Omental fat pad (tissue), 4 donors: Measurements from ENCODE around the gene STX7. TPM values are rescaled to one million over a fixed set of nuclear protein-coding genes. Genes with fewer than 3 reads are reported as not detected.

Experiments used
- ATAC-seq: fragments of 150-250 bp; one replicate; pipeline ENCODE4 v1.9.1; 2016; ENCODE audit warnings: mild to moderate bottlenecking, moderate library complexity; ENCODE audit not compliant: low FRiP score
- DNase-seq: peaks from one replicate; pipeline ENCODE4 v3.0.0-alpha.2; 2019; ENCODE audit warnings: low spot score
- CTCF ChIP-seq, 3 donors: fragments of 450-650 bp; IDR thresholded peaks; one replicate each; pipeline ENCODE4 v1.5.1; 2016 to 2017; ENCODE audit warnings: antibody characterized with exemption in 3 of 3, mild to moderate bottlenecking in 3 of 3, moderate library complexity in 2 of 3
- total RNA-seq, 4 donors: library from RNA; depleted of rRNA; stranded (reverse); fragments of >200 nt; gene quantifications; one replicate each; pipeline ENCODE4 v1.1.0, GENCODE V29; 2016

Gene STX7
- total RNA-seq, 4 donors from 2014 or later: 36.1 to 78.3 (median 48.2) TPM

GRCh38 chr6:132410830-132411229 lies 102.1 kb downstream of the STX7 start:
- ATAC-seq (no peak), DNase-seq (no peak)
- no peak for TF ChIP-seq CTCF (IDR thresholded peaks at IDR 0.05)

GRCh38 chr6:132405143-132405915 lies 107.6 kb downstream of the STX7 start:
- ATAC-seq (no peak), DNase-seq (no peak)
- no peak for TF ChIP-seq CTCF (IDR thresholded peaks at IDR 0.05)

GRCh38 chr6:132404736-132405135 lies 108.2 kb downstream of the STX7 start:
- ATAC-seq (no peak), DNase-seq (no peak)
- TF ChIP-seq CTCF (IDR thresholded peaks at IDR 0.05): no peak

GRCh38 chr6:132404330-132404729 lies 108.6 kb downstream of the STX7 start:
- ATAC-seq (no peak), DNase-seq (no peak)
- TF ChIP-seq CTCF (IDR thresholded peaks at IDR 0.05): no peak

- ATAC-seq (peak; percentile 20), DNase-seq (no peak)
- no peak for TF ChIP-seq CTCF (IDR thresholded peaks at IDR 0.05)
These were observed 111.2 kb downstream of the STX7 start for GRCh38 chr6:132401618-132402285.

GRCh38 chr6:132400883-132401617 lies 111.9 kb downstream of the STX7 start, which contains the start of gene MOXD1:
Gene MOXD1, minus strand, starts transcription at chr6:132401475. Its CDS starts 49 bp downstream, at chr6:132401426.
- TF ChIP-seq CTCF (IDR thresholded peaks at IDR 0.05): no peak
- peak; percentile 89 for ATAC-seq
- no peak for DNase-seq
